H9 (cell line): ENCODE data around the gene EFCAB10. TPM values are rescaled to one million over a fixed set of nuclear protein-coding genes. Genes with fewer than 3 reads are reported as not detected.

ENCODE experiments used
- DNase-seq: peaks from one replicate; pipeline ENCODE4 v3.0.0-alpha.2; 2017
- H2AFZ ChIP-seq: one replicate; pipeline ENCODE4 v1.6.1; 2013; ENCODE audit warnings: mild to moderate bottlenecking, low read length, control low read depth, moderate library complexity
- H2AK5ac ChIP-seq: 2 replicates; pipeline ENCODE4 v1.6.1; 2013; ENCODE audit warnings: low read length, control low read depth, mixed read lengths; ENCODE audit not compliant: insufficient read length
- H2BK120ac ChIP-seq: one replicate; pipeline ENCODE4 v1.6.1; 2013; ENCODE audit warnings: low read depth, mild to moderate bottlenecking, low read length, control low read depth, inconsistent platforms; ENCODE audit not compliant: poor library complexity, severe bottlenecking
- H2BK12ac ChIP-seq: 2 replicates; pipeline ENCODE4 v1.6.1; 2013; ENCODE audit warnings: low read length, control low read depth, mixed read lengths, low read depth; ENCODE audit not compliant: insufficient read length
- H2BK15ac ChIP-seq: 2 replicates; pipeline ENCODE4 v1.6.1; 2013; ENCODE audit warnings: low read depth, low read length, control low read depth
- H2BK20ac ChIP-seq: one replicate; pipeline ENCODE4 v1.6.1; 2013; ENCODE audit warnings: low read depth, mild to moderate bottlenecking, low read length, control low read depth, inconsistent platforms; ENCODE audit not compliant: poor library complexity, severe bottlenecking
- H2BK5ac ChIP-seq: 2 replicates; pipeline ENCODE4 v1.6.1; 2013; ENCODE audit warnings: low read length, control low read depth, mixed read lengths; ENCODE audit not compliant: insufficient read length
- H3K14ac ChIP-seq: 2 replicates; pipeline ENCODE4 v1.6.1; 2013; ENCODE audit warnings: low read length, control low read depth; ENCODE audit not compliant: insufficient read depth
- H3K18ac ChIP-seq: 2 replicates; pipeline ENCODE4 v1.6.1; 2013; ENCODE audit warnings: low read depth, mild to moderate bottlenecking, mixed read lengths, low read length, control low read depth; ENCODE audit not compliant: insufficient read length
- H3K23ac ChIP-seq: 2 replicates; pipeline ENCODE4 v1.6.1; 2013; ENCODE audit warnings: low read length, control low read depth, mixed read lengths, low read depth; ENCODE audit not compliant: insufficient read length
- H3K23me2 ChIP-seq: 2 replicates; pipeline ENCODE4 v1.6.1; 2013; ENCODE audit warnings: low read depth, mild to moderate bottlenecking, mixed read lengths, low read length, control low read depth; ENCODE audit not compliant: insufficient read length, poor library complexity, severe bottlenecking
- H3K27ac ChIP-seq: 2 replicates; pipeline ENCODE4 v1.5.1; 2013; ENCODE audit warnings: low read length, control low read depth, mixed read lengths, low read depth; ENCODE audit not compliant: insufficient read length
- H3K27me3 ChIP-seq: 2 replicates; pipeline ENCODE4 v1.6.1; 2013; ENCODE audit warnings: low read length, control low read depth, inconsistent platforms; ENCODE audit not compliant: insufficient read depth
- H3K4ac ChIP-seq: 2 replicates; pipeline ENCODE4 v1.6.1; 2013; ENCODE audit warnings: low read depth, mild to moderate bottlenecking, control low read depth, inconsistent platforms, low read length, moderate library complexity
- H3K4me1 ChIP-seq: 2 replicates; pipeline ENCODE4 v1.6.1; 2013; ENCODE audit warnings: low read length, control low read depth, inconsistent platforms; ENCODE audit not compliant: insufficient read depth
- H3K4me2 ChIP-seq: 2 replicates; pipeline ENCODE4 v1.6.1; 2013; ENCODE audit warnings: low read length, control low read depth, mixed read lengths; ENCODE audit not compliant: insufficient read length, insufficient read depth
- H3K56ac ChIP-seq: 2 replicates; pipeline ENCODE4 v1.6.1; 2013; ENCODE audit warnings: low read depth, mild to moderate bottlenecking, mixed read lengths, low read length, control low read depth; ENCODE audit not compliant: insufficient read length
- H3K79me1 ChIP-seq: 2 replicates; pipeline ENCODE4 v1.6.1; 2013; ENCODE audit warnings: low read depth, mild to moderate bottlenecking, moderate library complexity, low read length, control low read depth, inconsistent platforms; ENCODE audit not compliant: insufficient read depth, poor library complexity, severe bottlenecking
- H3K79me2 ChIP-seq: 2 replicates; pipeline ENCODE4 v1.6.1; 2013; ENCODE audit warnings: low read length, control low read depth, inconsistent platforms; ENCODE audit not compliant: insufficient read depth
- H3K9ac ChIP-seq: 2 replicates; pipeline ENCODE4 v1.6.1; 2013; ENCODE audit warnings: low read length, control low read depth, mixed read lengths; ENCODE audit not compliant: insufficient read length; ENCODE audit errors: extremely low read depth
- H3K9me3 ChIP-seq: one replicate; pipeline ENCODE4 v1.6.1; 2013; ENCODE audit warnings: low read depth, low read length, inconsistent platforms; ENCODE audit not compliant: control insufficient read depth
- H3T11ph ChIP-seq: one replicate; pipeline ENCODE4 v1.6.1; 2013; ENCODE audit warnings: mild to moderate bottlenecking, low read length, control low read depth, inconsistent platforms
- H4K20me1 ChIP-seq: one replicate; pipeline ENCODE4 v1.6.1; 2013; ENCODE audit not compliant: control insufficient read depth, insufficient read length, insufficient read depth
- H4K5ac ChIP-seq: 2 replicates; pipeline ENCODE4 v1.6.1; 2013; ENCODE audit warnings: low read depth, mild to moderate bottlenecking, mixed read lengths, low read length, control low read depth; ENCODE audit not compliant: insufficient read length
- H4K8ac ChIP-seq: replicated peaks from 2 replicates; pipeline ENCODE4 v1.6.1; 2013; ENCODE audit warnings: low read length, control low read depth, mixed read lengths, low read depth; ENCODE audit not compliant: insufficient read length
- H4K91ac ChIP-seq: 2 replicates; pipeline ENCODE4 v1.6.1; 2013; ENCODE audit warnings: low read depth, mild to moderate bottlenecking, moderate library complexity, mixed read lengths, low read length, control low read depth; ENCODE audit not compliant: insufficient read length
- H3K27ac Mint-ChIP-seq, 3 experiments: 2 replicates in 2 of 3; 3 replicates in 1 of 3; pipeline ENCODE4 v1.8.0; 2020 to 2021; ENCODE audit warnings: mixed read lengths in 3 of 3, mild to moderate bottlenecking in 1 of 3, moderate library complexity in 1 of 3
- H3K27me3 Mint-ChIP-seq: 2 replicates; pipeline ENCODE4 v1.8.0; 2021; ENCODE audit warnings: low read depth, mild to moderate bottlenecking, moderate library complexity, mixed read lengths
- H3K36me3 Mint-ChIP-seq, 3 experiments: 2 replicates in 2 of 3; 3 replicates in 1 of 3; pipeline ENCODE4 v1.8.0; 2020 to 2021; ENCODE audit warnings: low read depth in 3 of 3, mixed read lengths in 3 of 3; ENCODE audit not compliant: insufficient read depth in 1 of 3
- H3K4me1 Mint-ChIP-seq, 2 experiments: 2 replicates each; pipeline ENCODE4 v1.8.0; 2020; ENCODE audit warnings: mixed read lengths in 2 of 2
- H3K4me3 Mint-ChIP-seq, 2 experiments: 2 replicates in 1 of 2; 3 replicates in 1 of 2; pipeline ENCODE4 v1.8.0; 2020 to 2021; ENCODE audit warnings: mild to moderate bottlenecking in 2 of 2, mixed read lengths in 2 of 2, moderate library complexity in 1 of 2
- H3K9me3 Mint-ChIP-seq, 2 experiments: 2 replicates in 1 of 2; 3 replicates in 1 of 2; pipeline ENCODE4 v1.8.0; 2020; ENCODE audit warnings: mild to moderate bottlenecking in 2 of 2, mixed read lengths in 2 of 2, moderate library complexity in 1 of 2
- WGBS: extraction: QIAGEN DNeasy Blood & Tissue Kit; methylation state at CpG from one replicate; pipeline ENCODE4 v1.1.7; 2013; ENCODE audit warnings: missing lambda C conversion rate, low lambda C conversion rate, mixed read lengths; ENCODE audit not compliant: insufficient read length; ENCODE audit errors: extremely low coverage; 5-methylcytosine and 5-hydroxymethylcytosine counted together
- total RNA-seq: library from RNA; stranded (reverse); gene quantifications from 2 replicates; pipeline ENCODE4 v1.2.1, GENCODE V29; 2021
- TF ChIP-seq, protein P1 (sequence below): fragments of 200-600 bp; sonication (generic); conservative IDR thresholded peaks from 3 replicates; pipeline ENCODE4 v1.8.0; 2021; ENCODE audit warnings: antibody characterized with exemption, mild to moderate bottlenecking

The EFCAB10 gene
- total RNA-seq, 1 experiment from 2014 or later = 1.5 TPM

GRCh38 chr7:105531792-105532671 is 49.3 kb downstream of the EFCAB10 start, which contains the start of gene RINT1:
Gene RINT1 (plus strand): TSS chr7:105532201. CDS start chr7:105532316, 115 bp downstream.
- H3T11ph ChIP-seq = no peak within 1 kb of the TSS
- H3K27ac ChIP-seq = no peak within 1 kb of the TSS

More at GRCh38 chr7:105531792-105532671, 49.3 kb downstream of the EFCAB10 start, which contains the start of gene RINT1:
- H3K9me3 ChIP-seq = no peaks in the 10 kb centered on the region
- no peak within 1 kb of the TSS for H4K91ac ChIP-seq
- no peak within 1 kb of the TSS for H2BK120ac ChIP-seq
- WGBS = no CpG with 5 or more reads among the region's 42 CpGs
- Mint-ChIP-seq H3K27ac (peak within 1 kb of the TSS in 2 of 3 experiments; percentile 82 to 85; a peak in 4 of 7 replicates), H3K36me3 (peaks cover 2 to 16% (median 8%) of the 10 kb centered on the region in 3 experiments; a peak in 4 of 7 replicates), H3K4me3 (peak within 1 kb of the TSS; percentile 96 to 97), H3K4me1 (peaks cover 12 to 16% of the 10 kb centered on the region in 2 experiments), H3K27me3 (no peaks in the 10 kb centered on the region), H3K9me3 (no peaks in the 10 kb centered on the region)
- H2AK5ac ChIP-seq = no peak within 1 kb of the TSS
- H3K18ac ChIP-seq = no peak within 1 kb of the TSS
- H3K23me2 ChIP-seq = peaks cover 4% of the 10 kb centered on the region
- no peaks in the 10 kb centered on the region for H4K20me1 ChIP-seq
- peak within 1 kb of the TSS; percentile 84 for H3K4me2 ChIP-seq
- H4K8ac ChIP-seq = no peak within 1 kb of the TSS
- H3K4ac ChIP-seq = no peak within 1 kb of the TSS
- 0 out of 2 replicates have a peak, but pooled peaks cover 2% of the 10 kb centered on the region for H3K4me1 ChIP-seq
- peak; percentile 92 for DNase-seq
- peak within 1 kb of the TSS; percentile 72 for H3K9ac ChIP-seq
- H4K5ac ChIP-seq = no peak within 1 kb of the TSS
- H3K23ac ChIP-seq = no peak within 1 kb of the TSS
- H3K27me3 ChIP-seq = no peaks in the 10 kb centered on the region
- H2AFZ ChIP-seq = peak within 1 kb of the TSS; percentile 16
- TF ChIP-seq, protein P1, sequence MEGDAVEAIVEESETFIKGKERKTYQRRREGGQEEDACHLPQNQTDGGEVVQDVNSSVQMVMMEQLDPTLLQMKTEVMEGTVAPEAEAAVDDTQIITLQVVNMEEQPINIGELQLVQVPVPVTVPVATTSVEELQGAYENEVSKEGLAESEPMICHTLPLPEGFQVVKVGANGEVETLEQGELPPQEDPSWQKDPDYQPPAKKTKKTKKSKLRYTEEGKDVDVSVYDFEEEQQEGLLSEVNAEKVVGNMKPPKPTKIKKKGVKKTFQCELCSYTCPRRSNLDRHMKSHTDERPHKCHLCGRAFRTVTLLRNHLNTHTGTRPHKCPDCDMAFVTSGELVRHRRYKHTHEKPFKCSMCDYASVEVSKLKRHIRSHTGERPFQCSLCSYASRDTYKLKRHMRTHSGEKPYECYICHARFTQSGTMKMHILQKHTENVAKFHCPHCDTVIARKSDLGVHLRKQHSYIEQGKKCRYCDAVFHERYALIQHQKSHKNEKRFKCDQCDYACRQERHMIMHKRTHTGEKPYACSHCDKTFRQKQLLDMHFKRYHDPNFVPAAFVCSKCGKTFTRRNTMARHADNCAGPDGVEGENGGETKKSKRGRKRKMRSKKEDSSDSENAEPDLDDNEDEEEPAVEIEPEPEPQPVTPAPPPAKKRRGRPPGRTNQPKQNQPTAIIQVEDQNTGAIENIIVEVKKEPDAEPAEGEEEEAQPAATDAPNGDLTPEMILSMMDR = peak; percentile 80
- H3K56ac ChIP-seq = no peak within 1 kb of the TSS
- H2BK5ac ChIP-seq = no peak within 1 kb of the TSS
- H2BK15ac ChIP-seq = no peak within 1 kb of the TSS
- H2BK12ac ChIP-seq = no peak within 1 kb of the TSS
- H3K14ac ChIP-seq = no peak within 1 kb of the TSS; the same call in 1 of the 2 replicates
- H3K79me2 ChIP-seq = no peaks in the 10 kb centered on the region
- no peak within 1 kb of the TSS for H2BK20ac ChIP-seq
- H3K79me1 ChIP-seq = no peaks in the 10 kb centered on the region
